Left lung (tissue), 10 donors: ENCODE data around the gene MTG1. TPM values are rescaled to one million over a fixed set of nuclear protein-coding genes. Genes with fewer than 3 reads are reported as not detected.
A peak's percentile ranks its signal among the peaks of the same experiment; 100 is the strongest.

Experiments
- ATAC-seq: fragments of 200-7000 bp; cut with Tn5 transposase; one replicate; pipeline ENCODE4 v1.9.1; 2020; ENCODE audit warnings: moderate library complexity
- DNase-seq, 4 donors: peaks; one replicate each; pipeline ENCODE4 v3.0.0-alpha.2; 2013 to 2020
- H3K27ac ChIP-seq, 2 donors: fragments of 200-600 bp; sonication (generic) in 1 of 2; one replicate each; pipeline versions ENCODE4 v1.5.0 to v1.8.0; 2020 to 2021
- H3K27me3 ChIP-seq, 2 donors: fragments of 200-600 bp; sonication (generic) in 1 of 2; one replicate each; pipeline versions ENCODE4 v1.5.0 to v1.8.0; 2020 to 2021
- H3K36me3 ChIP-seq, 2 donors: fragments of 200-600 bp; sonication (generic) in 1 of 2; one replicate each; pipeline versions ENCODE4 v1.5.0 to v1.8.0; 2020 to 2021
- H3K4me1 ChIP-seq, 2 donors: fragments of 200-600 bp; one replicate each; pipeline ENCODE4 v1.8.0; 2021
- H3K4me3 ChIP-seq, 2 donors: fragments of 200-600 bp; sonication (generic) in 1 of 2; one replicate each; pipeline versions ENCODE4 v1.5.0 to v1.8.0; 2020 to 2021; ENCODE audit warnings: mild to moderate bottlenecking in 1 of 2
- H3K9me3 ChIP-seq, 2 donors: fragments of 200-600 bp; sonication (generic) in 1 of 2; one replicate each; pipeline versions ENCODE4 v1.5.0 to v1.8.0; 2020 to 2021
- intact Hi-C, 2 donors: fragments of 100-400 bp; cut with DNase I; formaldehyde crosslinking; loops; one replicate each; pipeline versions ENCODE4 v1.11.2 to v1.14.2; 2022
- polyA plus RNA-seq, 6 donors: library from polyadenylated mRNA; unstranded; fragments of 120-200 nt; gene quantifications; one replicate each; pipeline ENCODE4 v1.2.1, GENCODE V29; 2013; ENCODE audit not compliant: insufficient read length in 6 of 6
- total RNA-seq, 2 donors: library from RNA; stranded (reverse); fragmentation: NEBNext Ultra II Directional; extraction: Animal tissue kit (Norgen Biotek cat#: 25700); gene quantifications; one replicate each; pipeline ENCODE4 v1.2.1, GENCODE V29; 2021
- TF ChIP-seq, protein P1 (sequence below), 2 donors: fragments of 200-600 bp; sonication (generic) in 1 of 2; IDR thresholded peaks; one replicate each; pipeline versions ENCODE4 v1.5.0 to v1.8.0; 2021; ENCODE audit warnings: antibody characterized with exemption in 2 of 2
- donor health status: DM: no; HTN: yes; CAD: no.
- donor health status: DM: no; HTN: no; CAD: no.

The MTG1 gene
- total and polyA plus RNA-seq, 8 donors, result 31.5 to 75.1 (median 60.3) TPM

DNA sequence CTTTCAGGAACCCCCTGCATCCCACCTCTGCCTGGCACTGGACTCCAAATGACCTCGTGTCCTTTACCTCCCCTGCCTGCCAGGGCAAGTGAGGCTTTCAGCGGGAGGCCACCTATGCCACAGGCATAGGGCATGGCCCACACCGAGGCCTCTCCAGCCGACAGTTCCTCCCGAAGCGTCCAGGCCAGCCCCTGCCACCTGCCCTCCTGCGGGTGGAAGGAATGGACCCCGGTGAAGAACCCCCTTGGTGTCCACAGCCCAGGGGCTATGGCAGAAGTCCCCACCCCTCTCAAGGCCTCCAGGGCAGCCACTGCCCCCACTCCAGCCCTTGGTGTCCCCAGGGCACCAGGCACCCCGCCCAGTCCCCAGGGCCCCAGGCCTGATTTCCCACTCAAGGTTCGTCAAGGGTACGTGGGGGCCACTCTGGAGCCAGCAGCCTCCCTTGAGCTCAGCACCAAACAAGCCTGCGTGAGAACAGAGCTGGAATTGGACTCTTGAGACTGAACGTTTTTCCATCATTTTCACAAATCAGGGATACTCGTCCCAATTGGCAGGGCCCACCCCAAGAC, 39.2 kb upstream of the MTG1 start:
- ATAC-seq (no peak), DNase-seq (peak in 1 of 4 donors; percentile 58)
- TF ChIP-seq, protein P1, sequence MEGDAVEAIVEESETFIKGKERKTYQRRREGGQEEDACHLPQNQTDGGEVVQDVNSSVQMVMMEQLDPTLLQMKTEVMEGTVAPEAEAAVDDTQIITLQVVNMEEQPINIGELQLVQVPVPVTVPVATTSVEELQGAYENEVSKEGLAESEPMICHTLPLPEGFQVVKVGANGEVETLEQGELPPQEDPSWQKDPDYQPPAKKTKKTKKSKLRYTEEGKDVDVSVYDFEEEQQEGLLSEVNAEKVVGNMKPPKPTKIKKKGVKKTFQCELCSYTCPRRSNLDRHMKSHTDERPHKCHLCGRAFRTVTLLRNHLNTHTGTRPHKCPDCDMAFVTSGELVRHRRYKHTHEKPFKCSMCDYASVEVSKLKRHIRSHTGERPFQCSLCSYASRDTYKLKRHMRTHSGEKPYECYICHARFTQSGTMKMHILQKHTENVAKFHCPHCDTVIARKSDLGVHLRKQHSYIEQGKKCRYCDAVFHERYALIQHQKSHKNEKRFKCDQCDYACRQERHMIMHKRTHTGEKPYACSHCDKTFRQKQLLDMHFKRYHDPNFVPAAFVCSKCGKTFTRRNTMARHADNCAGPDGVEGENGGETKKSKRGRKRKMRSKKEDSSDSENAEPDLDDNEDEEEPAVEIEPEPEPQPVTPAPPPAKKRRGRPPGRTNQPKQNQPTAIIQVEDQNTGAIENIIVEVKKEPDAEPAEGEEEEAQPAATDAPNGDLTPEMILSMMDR (IDR thresholded peaks at IDR 0.05), result no peak
- H3K27ac ChIP-seq, result no peak overlapping the region
- peaks cover 0 to 10% of the 10 kb centered on the region in 2 donors for H3K36me3 ChIP-seq
- intact Hi-C loops, result no loop called here
- H3K27me3 ChIP-seq, result peaks cover 0 to 38% of the 10 kb centered on the region in 2 donors
- no peak overlapping the region for H3K4me3 ChIP-seq
- H3K9me3 ChIP-seq, result no peaks in the 10 kb centered on the region
- peaks cover 6 to 15% of the 10 kb centered on the region in 2 donors for H3K4me1 ChIP-seq

DNA sequence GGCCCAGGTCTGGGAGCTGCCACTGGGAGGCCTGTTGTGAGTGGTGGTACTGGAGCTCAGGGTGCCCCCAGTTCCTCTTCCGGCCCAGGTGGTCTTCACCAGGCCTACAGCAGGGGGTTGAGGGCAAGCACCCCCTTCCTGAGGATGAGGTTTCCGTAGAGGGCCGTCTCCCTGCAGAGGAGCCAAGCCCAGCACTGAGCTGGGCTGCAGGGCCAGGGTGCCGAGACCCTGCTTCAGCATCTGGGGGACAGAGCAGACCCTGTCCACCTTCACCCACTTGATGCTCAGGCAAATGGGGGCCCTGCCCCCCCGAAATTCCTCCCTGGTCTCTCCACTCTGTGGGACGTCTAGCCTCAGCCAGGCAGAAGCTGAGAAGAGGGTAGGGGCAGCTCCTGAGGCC, 38.7 kb upstream of the MTG1 start:
- peaks cover 6 to 15% of the 10 kb centered on the region in 2 donors for H3K4me1 ChIP-seq
- H3K4me3 ChIP-seq, result no peak overlapping the region
- peaks cover 0 to 10% of the 10 kb centered on the region in 2 donors for H3K36me3 ChIP-seq
- DNase-seq, result peak in 1 of 4 donors; percentile 54
- TF ChIP-seq, protein P1 (IDR thresholded peaks at IDR 0.05), result no peak
- H3K27me3 ChIP-seq, result peaks cover 0 to 33% of the 10 kb centered on the region in 2 donors
- ATAC-seq, result no peak
- no peak overlapping the region for H3K27ac ChIP-seq
- intact Hi-C loops, result no loop called here
- H3K9me3 ChIP-seq, result no peaks in the 10 kb centered on the region

DNA sequence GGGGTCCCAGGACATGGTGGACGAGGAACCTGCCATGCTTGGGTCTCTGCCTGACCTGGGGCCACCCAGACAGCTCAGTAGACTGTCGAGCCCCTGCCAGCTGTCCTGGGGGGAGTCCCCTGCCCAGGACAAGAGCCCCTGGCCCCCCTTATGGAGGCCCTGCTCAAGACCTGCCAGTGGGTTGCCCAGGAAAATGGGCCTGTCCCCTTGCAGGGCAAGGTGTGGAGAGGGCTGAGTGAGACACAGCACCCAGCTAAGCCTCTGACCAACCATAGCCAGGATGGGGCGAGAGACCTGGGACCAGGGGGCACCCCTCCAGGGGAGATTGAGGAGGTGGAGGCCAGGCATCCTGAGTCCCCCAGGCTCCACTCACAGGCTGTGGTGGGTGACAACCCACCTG, 38.0 kb upstream of the MTG1 start:
- TF ChIP-seq, protein P1 (IDR thresholded peaks at IDR 0.05), result no peak
- intact Hi-C loops, result no loop called here
- ATAC-seq, result no peak
- Histone ChIP-seq H3K27ac (no peak overlapping the region), H3K4me1 (peaks cover 6 to 15% of the 10 kb centered on the region in 2 donors), H3K27me3 (peaks cover 0 to 26% of the 10 kb centered on the region in 2 donors), H3K4me3 (no peak overlapping the region), H3K36me3 (peaks cover 0 to 10% of the 10 kb centered on the region in 2 donors), H3K9me3 (no peaks in the 10 kb centered on the region)
- no peak for DNase-seq

DNA sequence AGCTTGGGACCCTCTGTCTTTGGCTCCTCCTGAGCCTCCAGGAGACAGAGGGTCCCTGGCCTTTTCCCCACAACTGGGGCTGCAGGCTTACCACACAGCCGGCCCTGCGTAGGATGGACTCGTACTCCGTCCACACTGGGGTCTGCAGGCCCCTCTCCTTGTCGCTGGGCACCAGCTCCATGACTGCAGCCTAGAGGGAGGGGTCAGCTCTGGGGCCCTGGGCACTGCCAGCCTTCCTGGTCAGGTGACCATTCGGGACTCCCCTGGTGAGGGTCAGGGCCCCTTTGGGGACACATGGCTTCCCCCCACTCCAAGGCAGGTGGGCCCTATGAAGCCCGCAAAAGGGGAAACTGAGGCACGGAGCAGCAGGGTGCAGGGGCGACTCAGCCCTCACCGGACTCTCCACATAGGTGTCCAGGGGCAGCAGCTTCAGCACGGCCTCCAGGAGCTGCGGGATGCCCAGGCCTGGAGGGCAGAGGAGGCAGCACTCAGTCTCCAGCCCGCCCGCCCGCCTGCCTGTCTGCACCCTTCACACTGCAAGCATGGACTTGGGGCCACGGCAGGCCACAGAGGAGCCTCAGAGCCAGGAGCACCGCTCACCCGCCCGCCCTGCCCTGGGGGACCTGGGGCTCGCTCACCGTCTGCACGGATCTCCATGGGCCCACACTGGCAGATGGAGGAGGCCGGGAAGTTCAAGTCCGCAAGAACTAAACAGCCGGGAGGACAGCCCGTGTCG, 37.2 kb upstream of the MTG1 start:
- H3K9me3 ChIP-seq, result no peaks in the 10 kb centered on the region
- intact Hi-C loops, result no loop called here
- H3K27me3 ChIP-seq, result peaks cover 0 to 19% of the 10 kb centered on the region in 2 donors
- peak overlapping the region in 1 of 2 donors; percentile 78 for H3K27ac ChIP-seq
- peaks cover 6 to 15% of the 10 kb centered on the region in 2 donors for H3K4me1 ChIP-seq
- peak overlapping the region; percentile 40 to 55 for H3K4me3 ChIP-seq
- TF ChIP-seq, protein P1 (IDR thresholded peaks at IDR 0.05), result no peak
- H3K36me3 ChIP-seq, result peaks cover 0 to 11% of the 10 kb centered on the region in 2 donors
- no peak for ATAC-seq
- no peak for DNase-seq
